ENCODE results near the gene RELT.

DNA sequence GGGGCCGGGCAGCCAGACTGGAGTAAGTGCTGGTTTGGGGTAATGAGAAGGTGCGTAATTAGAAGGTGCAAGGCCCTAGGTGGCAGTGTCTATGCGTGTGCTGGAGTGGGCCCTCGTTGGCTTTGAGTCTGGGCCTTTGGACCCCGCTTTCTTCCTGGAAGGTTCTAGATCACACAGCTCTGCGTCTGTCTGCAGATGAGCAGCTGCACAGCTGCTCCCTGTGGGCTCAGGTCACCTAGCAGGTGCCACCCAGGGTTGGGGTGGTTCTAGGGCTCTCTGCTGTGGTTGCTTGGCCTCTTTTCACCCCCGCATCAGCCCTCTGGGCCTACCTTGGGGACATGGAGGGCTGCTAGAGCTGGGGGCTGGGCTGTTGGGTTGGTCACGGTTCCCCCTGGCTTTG is 10.3 kb downstream of the RELT start:
- TF ChIP-seq POLR2AphosphoS5 (IDR thresholded peaks at IDR 0.05; ENCODE audit: borderline replicate concordance, low read depth, low read length) (no peak), EZH2 (IDR thresholded peaks at IDR 0.05) (no peak), FOXP2 (optimal IDR thresholded peaks at IDR 0.05; ENCODE audit: control extremely low read depth, extremely low read length, insufficient read depth) (no peak)

Data from SK-N-MC (cell line).